GM23338 (cell line): ENCODE results near the gene EVC. TPM values are rescaled to one million over a fixed set of nuclear protein-coding genes. Genes with fewer than 3 reads are reported as not detected.

Experiments used
- ATAC-seq: fragments of 200-7000 bp; cut with Tn5 transposase; 3 replicates; pipeline ENCODE4 v1.9.1; 2020
- DNase-seq: peaks from one replicate; pipeline ENCODE4 v3.0.0-alpha.2; 2015; ENCODE audit warnings: low spot score
- H2AFZ ChIP-seq: fragments of 200-600 bp; sonication (generic); 2 replicates; pipeline ENCODE4 v1.8.0; 2016; ENCODE audit warnings: antibody characterized with exemption, mild to moderate bottlenecking, moderate library complexity
- H3F3A ChIP-seq: fragments of 200-600 bp; sonication (generic); replicated peaks from 2 replicates; pipeline ENCODE4 v1.8.0; 2017; ENCODE audit warnings: antibody characterized with exemption, mixed run types, low read depth
- H3K27ac ChIP-seq: fragments of 200-600 bp; sonication (generic); 2 replicates; pipeline ENCODE4 v1.6.1; 2016; ENCODE audit warnings: low read depth
- H3K27me3 ChIP-seq: fragments of 200-600 bp; sonication (generic); 2 replicates; pipeline ENCODE4 v1.8.0; 2016; ENCODE audit warnings: mild to moderate bottlenecking, mixed run types, moderate library complexity; ENCODE audit not compliant: insufficient read depth
- H3K36me3 ChIP-seq: fragments of 200-600 bp; sonication (generic); 2 replicates; pipeline ENCODE4 v1.8.0; 2016; ENCODE audit warnings: mild to moderate bottlenecking; ENCODE audit not compliant: insufficient read depth
- H3K4me1 ChIP-seq: fragments of 200-600 bp; sonication (generic); 2 replicates; pipeline ENCODE4 v1.8.0; 2016; ENCODE audit warnings: mild to moderate bottlenecking, moderate library complexity; ENCODE audit not compliant: insufficient read depth
- H3K4me2 ChIP-seq: fragments of 200-600 bp; sonication (generic); 2 replicates; pipeline ENCODE4 v1.7.1; 2017; ENCODE audit warnings: mixed run types
- H3K4me3 ChIP-seq: fragments of 200-600 bp; sonication (generic); 2 replicates; pipeline ENCODE4 v1.6.1; 2016; ENCODE audit warnings: mixed run types
- H3K79me2 ChIP-seq: fragments of 200-600 bp; sonication (generic); replicated peaks from 2 replicates; pipeline ENCODE4 v1.8.0; 2017; ENCODE audit warnings: mild to moderate bottlenecking; ENCODE audit not compliant: insufficient read depth
- H3K9me2 ChIP-seq: fragments of 200-600 bp; sonication (generic); 2 replicates; pipeline ENCODE4 v1.8.0; 2017; ENCODE audit not compliant: insufficient read depth
- H4K20me1 ChIP-seq: fragments of 200-600 bp; sonication (generic); replicated peaks from 2 replicates; pipeline ENCODE4 v1.8.0; 2017; ENCODE audit warnings: mild to moderate bottlenecking; ENCODE audit not compliant: insufficient read depth
- H3K27ac Mint-ChIP-seq: 2 replicates; pipeline ENCODE4 v1.8.0; 2020; ENCODE audit warnings: inconsistent platforms, mild to moderate bottlenecking, moderate library complexity, mixed read lengths
- H3K27me3 Mint-ChIP-seq: 3 replicates; pipeline ENCODE4 v1.8.0; 2022; ENCODE audit warnings: low read depth, mild to moderate bottlenecking, moderate library complexity, mixed read lengths, inconsistent platforms; ENCODE audit not compliant: insufficient read depth, poor library complexity
- H3K36me3 Mint-ChIP-seq: 3 replicates; pipeline ENCODE4 v1.8.0; 2021; ENCODE audit warnings: low read depth, mild to moderate bottlenecking, inconsistent platforms, moderate library complexity, mixed read lengths
- H3K4me1 Mint-ChIP-seq: 3 replicates; pipeline ENCODE4 v1.8.0; 2020; ENCODE audit warnings: mild to moderate bottlenecking, inconsistent platforms, mixed read lengths
- H3K4me3 Mint-ChIP-seq: 3 replicates; pipeline ENCODE4 v1.8.0; 2021; ENCODE audit warnings: moderate library complexity, mild to moderate bottlenecking, inconsistent platforms, mixed read lengths
- H3K9me3 Mint-ChIP-seq: 3 replicates; pipeline ENCODE4 v1.8.0; 2020; ENCODE audit warnings: moderate library complexity, mild to moderate bottlenecking, inconsistent platforms, mixed read lengths
- CREB1 ChIP-seq: fragments of 250-450 bp; sonication (Bioruptor Pico); IDR thresholded peaks from 2 replicates; pipeline ENCODE4 v1.5.0; 2020; ENCODE audit warnings: low read depth, mild to moderate bottlenecking, moderate library complexity
- EZH2 ChIP-seq: fragments of 200-600 bp; sonication (generic); IDR thresholded peaks from one replicate; pipeline ENCODE4 v1.8.0; 2017; ENCODE audit warnings: antibody characterized with exemption, mild to moderate bottlenecking, low read depth; ENCODE audit not compliant: unreplicated experiment
- EZH2phosphoT487 ChIP-seq: fragments of 200-600 bp; sonication (generic); IDR thresholded peaks from one replicate; pipeline ENCODE4 v1.8.1; 2018; ENCODE audit warnings: antibody characterized with exemption; ENCODE audit not compliant: unreplicated experiment
- JUNB ChIP-seq: IDR thresholded peaks from one replicate; pipeline ENCODE4 v1.6.1; 2016; ENCODE audit warnings: antibody characterized with exemption; ENCODE audit not compliant: unreplicated experiment
- NANOG ChIP-seq: IDR thresholded peaks from 2 replicates; pipeline ENCODE4 v1.6.1; 2016; ENCODE audit warnings: antibody characterized with exemption, borderline replicate concordance
- POLR2AphosphoS5 ChIP-seq: IDR thresholded peaks from 2 replicates; pipeline ENCODE4 v1.6.1; 2016; ENCODE audit warnings: antibody characterized with exemption, low read depth
- STAT1 ChIP-seq: IDR thresholded peaks from one replicate; pipeline ENCODE4 v1.6.1; 2016; ENCODE audit warnings: antibody characterized with exemption; ENCODE audit not compliant: unreplicated experiment
- ZNF114 ChIP-seq: fragments of 250-450 bp; sonication (Bioruptor Pico); IDR thresholded peaks from 2 replicates; pipeline ENCODE4 v1.5.0; 2020; ENCODE audit warnings: mild to moderate bottlenecking, moderate library complexity
- ZNF331 ChIP-seq: fragments of 250-450 bp; sonication (Bioruptor Pico); IDR thresholded peaks from 2 replicates; pipeline ENCODE4 v1.5.0; 2020; ENCODE audit warnings: low read depth, mild to moderate bottlenecking, moderate library complexity
- polyA plus RNA-seq: library from polyadenylated mRNA; unstranded; fragments of >200 nt; fragmentation: Nextera tagmentation; extraction: Ambion mirVana; gene quantifications from 2 replicates; pipeline ENCODE4 v1.2.1, GENCODE V29; 2016
- total RNA-seq: library from RNA; depleted of rRNA; stranded (reverse); fragments of >200 nt; shearing (Covaris generic); gene quantifications from 2 replicates; pipeline ENCODE4 v1.2.3, GENCODE V29; 2014
- TF ChIP-seq, protein P1 (sequence below): fragments of 250-450 bp; sonication (Bioruptor Pico); IDR thresholded peaks from 2 replicates; pipeline ENCODE4 v1.5.0; 2020; ENCODE audit warnings: mild to moderate bottlenecking, moderate library complexity
- TF ChIP-seq, protein P2 (sequence below): IDR thresholded peaks from one replicate; pipeline ENCODE4 v1.6.1; 2018; ENCODE audit warnings: antibody characterized with exemption; ENCODE audit not compliant: unreplicated experiment
- TF ChIP-seq, protein P3 (sequence below): IDR thresholded peaks from 2 replicates; pipeline ENCODE4 v1.6.1; 2016; ENCODE audit warnings: antibody characterized with exemption

EVC gene
- total and polyA plus RNA-seq, 2 experiments from 2014 or later = 1.7 to 12.8 TPM

DNA sequence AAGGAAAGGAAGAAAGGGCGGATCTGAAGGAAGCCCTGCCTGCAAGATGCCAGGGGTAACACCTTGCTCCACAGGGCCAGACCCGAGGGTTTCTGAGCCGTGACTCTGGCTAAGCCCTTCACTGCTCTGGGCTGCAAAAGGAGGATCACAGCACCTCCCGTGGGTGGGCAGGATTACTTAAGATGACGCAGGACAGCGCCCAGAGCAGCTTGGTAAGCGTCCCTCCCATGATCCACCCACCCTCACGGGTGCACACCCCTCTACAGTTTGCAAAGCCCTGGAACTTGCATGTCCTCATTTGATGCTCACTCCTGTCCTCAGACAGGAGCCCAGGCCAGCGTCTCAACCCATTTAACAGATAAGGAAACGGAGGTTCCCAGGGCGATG is 117.0 kb downstream of the EVC start:
- Histone ChIP-seq H3K4me1 (no peaks in the 10 kb centered on the region), H2AFZ (no peak overlapping the region), H3K79me2 (no peaks in the 10 kb centered on the region), H3K27ac (no peak overlapping the region), H3K27me3 (no peaks in the 10 kb centered on the region), H3K4me2 (no peak overlapping the region), H3K4me3 (no peak overlapping the region), H4K20me1 (peaks cover 23% of the 10 kb centered on the region), H3F3A (no peaks in the 10 kb centered on the region), H3K36me3 (peaks cover 11% of the 10 kb centered on the region), H3K9me2 (no peaks in the 10 kb centered on the region)
- ATAC-seq (no peak), DNase-seq (no peak)
- no peak overlapping the region for H3K4me3 Mint-ChIP-seq
- no peaks in the 10 kb centered on the region for H3K9me3 Mint-ChIP-seq
- TF ChIP-seq, protein P1, sequence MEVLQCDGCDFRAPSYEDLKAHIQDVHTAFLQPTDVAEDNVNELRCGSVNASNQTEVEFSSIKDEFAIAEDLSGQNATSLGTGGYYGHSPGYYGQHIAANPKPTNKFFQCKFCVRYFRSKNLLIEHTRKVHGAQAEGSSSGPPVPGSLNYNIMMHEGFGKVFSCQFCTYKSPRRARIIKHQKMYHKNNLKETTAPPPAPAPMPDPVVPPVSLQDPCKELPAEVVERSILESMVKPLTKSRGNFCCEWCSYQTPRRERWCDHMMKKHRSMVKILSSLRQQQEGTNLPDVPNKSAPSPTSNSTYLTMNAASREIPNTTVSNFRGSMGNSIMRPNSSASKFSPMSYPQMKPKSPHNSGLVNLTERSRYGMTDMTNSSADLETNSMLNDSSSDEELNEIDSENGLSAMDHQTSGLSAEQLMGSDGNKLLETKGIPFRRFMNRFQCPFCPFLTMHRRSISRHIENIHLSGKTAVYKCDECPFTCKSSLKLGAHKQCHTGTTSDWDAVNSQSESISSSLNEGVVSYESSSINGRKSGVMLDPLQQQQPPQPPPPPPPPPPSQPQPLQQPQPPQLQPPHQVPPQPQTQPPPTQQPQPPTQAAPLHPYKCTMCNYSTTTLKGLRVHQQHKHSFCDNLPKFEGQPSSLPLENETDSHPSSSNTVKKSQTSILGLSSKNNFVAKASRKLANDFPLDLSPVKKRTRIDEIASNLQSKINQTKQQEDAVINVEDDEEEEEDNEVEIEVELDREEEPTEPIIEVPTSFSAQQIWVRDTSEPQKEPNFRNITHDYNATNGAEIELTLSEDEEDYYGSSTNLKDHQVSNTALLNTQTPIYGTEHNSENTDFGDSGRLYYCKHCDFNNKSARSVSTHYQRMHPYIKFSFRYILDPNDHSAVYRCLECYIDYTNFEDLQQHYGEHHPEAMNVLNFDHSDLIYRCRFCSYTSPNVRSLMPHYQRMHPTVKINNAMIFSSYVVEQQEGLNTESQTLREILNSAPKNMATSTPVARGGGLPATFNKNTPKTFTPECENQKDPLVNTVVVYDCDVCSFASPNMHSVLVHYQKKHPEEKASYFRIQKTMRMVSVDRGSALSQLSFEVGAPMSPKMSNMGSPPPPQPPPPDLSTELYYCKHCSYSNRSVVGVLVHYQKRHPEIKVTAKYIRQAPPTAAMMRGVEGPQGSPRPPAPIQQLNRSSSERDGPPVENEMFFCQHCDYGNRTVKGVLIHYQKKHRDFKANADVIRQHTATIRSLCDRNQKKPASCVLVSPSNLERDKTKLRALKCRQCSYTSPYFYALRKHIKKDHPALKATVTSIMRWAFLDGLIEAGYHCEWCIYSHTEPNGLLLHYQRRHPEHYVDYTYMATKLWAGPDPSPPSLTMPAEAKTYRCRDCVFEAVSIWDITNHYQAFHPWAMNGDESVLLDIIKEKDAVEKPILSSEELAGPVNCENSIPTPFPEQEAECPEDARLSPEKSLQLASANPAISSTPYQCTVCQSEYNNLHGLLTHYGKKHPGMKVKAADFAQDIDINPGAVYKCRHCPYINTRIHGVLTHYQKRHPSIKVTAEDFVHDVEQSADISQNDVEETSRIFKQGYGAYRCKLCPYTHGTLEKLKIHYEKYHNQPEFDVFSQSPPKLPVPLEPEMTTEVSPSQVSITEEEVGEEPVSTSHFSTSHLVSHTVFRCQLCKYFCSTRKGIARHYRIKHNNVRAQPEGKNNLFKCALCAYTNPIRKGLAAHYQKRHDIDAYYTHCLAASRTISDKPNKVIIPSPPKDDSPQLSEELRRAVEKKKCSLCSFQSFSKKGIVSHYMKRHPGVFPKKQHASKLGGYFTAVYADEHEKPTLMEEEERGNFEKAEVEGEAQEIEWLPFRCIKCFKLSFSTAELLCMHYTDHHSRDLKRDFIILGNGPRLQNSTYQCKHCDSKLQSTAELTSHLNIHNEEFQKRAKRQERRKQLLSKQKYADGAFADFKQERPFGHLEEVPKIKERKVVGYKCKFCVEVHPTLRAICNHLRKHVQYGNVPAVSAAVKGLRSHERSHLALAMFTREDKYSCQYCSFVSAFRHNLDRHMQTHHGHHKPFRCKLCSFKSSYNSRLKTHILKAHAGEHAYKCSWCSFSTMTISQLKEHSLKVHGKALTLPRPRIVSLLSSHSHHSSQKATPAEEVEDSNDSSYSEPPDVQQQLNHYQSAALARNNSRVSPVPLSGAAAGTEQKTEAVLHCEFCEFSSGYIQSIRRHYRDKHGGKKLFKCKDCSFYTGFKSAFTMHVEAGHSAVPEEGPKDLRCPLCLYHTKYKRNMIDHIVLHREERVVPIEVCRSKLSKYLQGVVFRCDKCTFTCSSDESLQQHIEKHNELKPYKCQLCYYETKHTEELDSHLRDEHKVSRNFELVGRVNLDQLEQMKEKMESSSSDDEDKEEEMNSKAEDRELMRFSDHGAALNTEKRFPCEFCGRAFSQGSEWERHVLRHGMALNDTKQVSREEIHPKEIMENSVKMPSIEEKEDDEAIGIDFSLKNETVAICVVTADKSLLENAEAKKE (CRISPR knock-in tag) = no peak
- TF ChIP-seq EZH2phosphoT487 (no peak), STAT1 (no peak), JUNB (no peak), ZNF331 (no peak), CREB1 (CRISPR knock-in tag) (no peak), POLR2AphosphoS5 (no peak), EZH2 (no peak), NANOG (no peak), ZNF114 (CRISPR knock-in tag) (no peak)
- TF ChIP-seq, protein P2, sequence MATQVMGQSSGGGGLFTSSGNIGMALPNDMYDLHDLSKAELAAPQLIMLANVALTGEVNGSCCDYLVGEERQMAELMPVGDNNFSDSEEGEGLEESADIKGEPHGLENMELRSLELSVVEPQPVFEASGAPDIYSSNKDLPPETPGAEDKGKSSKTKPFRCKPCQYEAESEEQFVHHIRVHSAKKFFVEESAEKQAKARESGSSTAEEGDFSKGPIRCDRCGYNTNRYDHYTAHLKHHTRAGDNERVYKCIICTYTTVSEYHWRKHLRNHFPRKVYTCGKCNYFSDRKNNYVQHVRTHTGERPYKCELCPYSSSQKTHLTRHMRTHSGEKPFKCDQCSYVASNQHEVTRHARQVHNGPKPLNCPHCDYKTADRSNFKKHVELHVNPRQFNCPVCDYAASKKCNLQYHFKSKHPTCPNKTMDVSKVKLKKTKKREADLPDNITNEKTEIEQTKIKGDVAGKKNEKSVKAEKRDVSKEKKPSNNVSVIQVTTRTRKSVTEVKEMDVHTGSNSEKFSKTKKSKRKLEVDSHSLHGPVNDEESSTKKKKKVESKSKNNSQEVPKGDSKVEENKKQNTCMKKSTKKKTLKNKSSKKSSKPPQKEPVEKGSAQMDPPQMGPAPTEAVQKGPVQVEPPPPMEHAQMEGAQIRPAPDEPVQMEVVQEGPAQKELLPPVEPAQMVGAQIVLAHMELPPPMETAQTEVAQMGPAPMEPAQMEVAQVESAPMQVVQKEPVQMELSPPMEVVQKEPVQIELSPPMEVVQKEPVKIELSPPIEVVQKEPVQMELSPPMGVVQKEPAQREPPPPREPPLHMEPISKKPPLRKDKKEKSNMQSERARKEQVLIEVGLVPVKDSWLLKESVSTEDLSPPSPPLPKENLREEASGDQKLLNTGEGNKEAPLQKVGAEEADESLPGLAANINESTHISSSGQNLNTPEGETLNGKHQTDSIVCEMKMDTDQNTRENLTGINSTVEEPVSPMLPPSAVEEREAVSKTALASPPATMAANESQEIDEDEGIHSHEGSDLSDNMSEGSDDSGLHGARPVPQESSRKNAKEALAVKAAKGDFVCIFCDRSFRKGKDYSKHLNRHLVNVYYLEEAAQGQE = no peak
- TF ChIP-seq, protein P3, sequence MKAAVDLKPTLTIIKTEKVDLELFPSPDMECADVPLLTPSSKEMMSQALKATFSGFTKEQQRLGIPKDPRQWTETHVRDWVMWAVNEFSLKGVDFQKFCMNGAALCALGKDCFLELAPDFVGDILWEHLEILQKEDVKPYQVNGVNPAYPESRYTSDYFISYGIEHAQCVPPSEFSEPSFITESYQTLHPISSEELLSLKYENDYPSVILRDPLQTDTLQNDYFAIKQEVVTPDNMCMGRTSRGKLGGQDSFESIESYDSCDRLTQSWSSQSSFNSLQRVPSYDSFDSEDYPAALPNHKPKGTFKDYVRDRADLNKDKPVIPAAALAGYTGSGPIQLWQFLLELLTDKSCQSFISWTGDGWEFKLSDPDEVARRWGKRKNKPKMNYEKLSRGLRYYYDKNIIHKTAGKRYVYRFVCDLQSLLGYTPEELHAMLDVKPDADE = no peak
- peaks cover 57% of the 10 kb centered on the region for H3K36me3 Mint-ChIP-seq
- H3K4me1 Mint-ChIP-seq = peaks cover 6% of the 10 kb centered on the region; the same call in 1 of the 3 replicates
- peaks cover 6% of the 10 kb centered on the region for H3K27me3 Mint-ChIP-seq
- H3K27ac Mint-ChIP-seq = no peak overlapping the region
